Measurements from ENCODE around the gene TST.

DNA sequence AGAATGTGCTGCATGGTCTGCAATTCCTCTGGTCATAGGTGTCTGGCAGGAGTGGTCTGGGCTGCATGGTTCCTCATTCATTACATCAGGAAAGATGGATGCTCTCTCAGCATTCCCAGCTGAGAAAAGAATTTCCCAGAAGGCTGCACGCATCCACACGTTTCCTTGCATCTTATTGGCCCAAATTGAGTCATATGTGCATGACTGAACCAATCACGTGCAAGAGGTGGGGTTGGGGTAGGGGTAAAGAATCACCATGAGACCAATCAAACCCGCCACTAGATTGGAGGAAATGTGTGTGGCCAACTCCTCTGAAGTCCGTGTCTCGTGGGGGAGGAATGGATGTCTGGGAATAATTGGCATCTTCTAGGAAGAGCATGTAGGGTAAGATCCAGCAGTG, 28.8 kb downstream of the TST start:
- TF ChIP-seq EZH2 (IDR thresholded peaks at IDR 0.05; ENCODE audit: low read depth) = no peak
- TF ChIP-seq, protein P1, sequence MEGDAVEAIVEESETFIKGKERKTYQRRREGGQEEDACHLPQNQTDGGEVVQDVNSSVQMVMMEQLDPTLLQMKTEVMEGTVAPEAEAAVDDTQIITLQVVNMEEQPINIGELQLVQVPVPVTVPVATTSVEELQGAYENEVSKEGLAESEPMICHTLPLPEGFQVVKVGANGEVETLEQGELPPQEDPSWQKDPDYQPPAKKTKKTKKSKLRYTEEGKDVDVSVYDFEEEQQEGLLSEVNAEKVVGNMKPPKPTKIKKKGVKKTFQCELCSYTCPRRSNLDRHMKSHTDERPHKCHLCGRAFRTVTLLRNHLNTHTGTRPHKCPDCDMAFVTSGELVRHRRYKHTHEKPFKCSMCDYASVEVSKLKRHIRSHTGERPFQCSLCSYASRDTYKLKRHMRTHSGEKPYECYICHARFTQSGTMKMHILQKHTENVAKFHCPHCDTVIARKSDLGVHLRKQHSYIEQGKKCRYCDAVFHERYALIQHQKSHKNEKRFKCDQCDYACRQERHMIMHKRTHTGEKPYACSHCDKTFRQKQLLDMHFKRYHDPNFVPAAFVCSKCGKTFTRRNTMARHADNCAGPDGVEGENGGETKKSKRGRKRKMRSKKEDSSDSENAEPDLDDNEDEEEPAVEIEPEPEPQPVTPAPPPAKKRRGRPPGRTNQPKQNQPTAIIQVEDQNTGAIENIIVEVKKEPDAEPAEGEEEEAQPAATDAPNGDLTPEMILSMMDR (conservative IDR thresholded peaks at IDR 0.05) = no peak

Data from PC-9 (cell line).